ENCODE measurements around the gene AGFG1. TPM values are rescaled to one million over a fixed set of nuclear protein-coding genes. Genes with fewer than 3 reads are reported as not detected.

Gene AGFG1
- total RNA-seq, 4 donors from 2014 or later = 55.1 to 75.6 (median 61.5) TPM

- H3K4me3 ChIP-seq = no peak overlapping the region
Measured at GRCh38 chr2:227443889-227444568, 27.9 kb upstream of the AGFG1 start.

GRCh38 chr2:227447606-227448005 is 24.4 kb upstream of the AGFG1 start:
- DNase-seq (no peak), ATAC-seq (no peak)
- Histone ChIP-seq H3K36me3 (no peaks in the 10 kb centered on the region), H3K9me3 (no peaks in the 10 kb centered on the region), H3K4me3 (no peak overlapping the region), H3K27me3 (no peaks in the 10 kb centered on the region), H3K4me1 (no peaks in the 10 kb centered on the region), H3K27ac (no peak overlapping the region)
- intact Hi-C loops (cut with DNase I; ENCODE audit: low total_unique reads) (no loop called here), in situ Hi-C loops (cut with MboI; ENCODE audit: low sequenced_read_pairs in 4 of 4) (no loop called here)
- no peak for TF ChIP-seq POLR2A (IDR thresholded peaks at IDR 0.05)
- TF ChIP-seq CTCF (IDR thresholded peaks at IDR 0.05 in 4 of 5, conservative IDR thresholded peaks at IDR 0.05 in 1 of 5) = no peak

More at GRCh38 chr2:227443889-227444568, 27.9 kb upstream of the AGFG1 start:
- in situ Hi-C loops (cut with MboI; ENCODE audit: low sequenced_read_pairs in 4 of 4) (no loop called here), intact Hi-C loops (cut with DNase I; ENCODE audit: low total_unique reads) (no loop called here)
- Histone ChIP-seq H3K4me1 (no peaks in the 10 kb centered on the region), H3K36me3 (no peaks in the 10 kb centered on the region), H3K27me3 (no peaks in the 10 kb centered on the region), H3K27ac (no peak overlapping the region), H3K9me3 (no peaks in the 10 kb centered on the region)
- no peak for DNase-seq
- no peak for TF ChIP-seq POLR2A (IDR thresholded peaks at IDR 0.05)
- TF ChIP-seq CTCF (IDR thresholded peaks at IDR 0.05 in 4 of 5, conservative IDR thresholded peaks at IDR 0.05 in 1 of 5) = no peak
- no peak for ATAC-seq

GRCh38 chr2:227450311-227450841 is 21.6 kb upstream of the AGFG1 start:
- no peaks in the 10 kb centered on the region for H3K36me3 ChIP-seq
- no peak overlapping the region for H3K27ac ChIP-seq
- ATAC-seq (no peak), DNase-seq (no peak)
- H3K4me3 ChIP-seq = no peak overlapping the region
- TF ChIP-seq POLR2A (IDR thresholded peaks at IDR 0.05) = no peak
- no peak for TF ChIP-seq CTCF (IDR thresholded peaks at IDR 0.05 in 4 of 5, conservative IDR thresholded peaks at IDR 0.05 in 1 of 5)
- H3K4me1 ChIP-seq = no peaks in the 10 kb centered on the region
- intact Hi-C loops (cut with DNase I; ENCODE audit: low total_unique reads) (no loop called here), in situ Hi-C loops (cut with MboI; ENCODE audit: low sequenced_read_pairs in 4 of 4) (loop anchor here in 1 of 4 donors (25.0 kb wide), 1 partner anchor 312 kb away; no protein-coding TSS in a partner anchor)
- H3K9me3 ChIP-seq = no peaks in the 10 kb centered on the region
- no peaks in the 10 kb centered on the region for H3K27me3 ChIP-seq

- ATAC-seq (peak in 1 of 2 donors; percentile 27), DNase-seq (no peak)
- TF ChIP-seq CTCF (IDR thresholded peaks at IDR 0.05 in 4 of 5, conservative IDR thresholded peaks at IDR 0.05 in 1 of 5) (no peak), POLR2A (IDR thresholded peaks at IDR 0.05) (no peak)
- intact Hi-C loops (cut with DNase I; ENCODE audit: low total_unique reads) (no loop called here), in situ Hi-C loops (cut with MboI; ENCODE audit: low sequenced_read_pairs in 4 of 4) (loop anchor here in 1 of 4 donors (25.0 kb wide), 1 partner anchor 311 kb away; no protein-coding TSS in a partner anchor)
- no peaks in the 10 kb centered on the region for H3K27me3 ChIP-seq
- no peak overlapping the region for H3K4me3 ChIP-seq
- H3K27ac ChIP-seq = no peak overlapping the region
- no peaks in the 10 kb centered on the region for H3K4me1 ChIP-seq
- H3K36me3 ChIP-seq = no peaks in the 10 kb centered on the region
- no peaks in the 10 kb centered on the region for H3K9me3 ChIP-seq
Measured at GRCh38 chr2:227450926-227451654, 20.9 kb upstream of the AGFG1 start.

All from gastrocnemius medialis (tissue), 4 donors.